HG03378 (cell line): ENCODE results near the gene GAS2L1.

ENCODE experiments used
- ATAC-seq: cut with Tn5 transposase; IDR thresholded peaks from one replicate; pipeline ENCODE4 v1.9.1; 2021; ENCODE audit warnings: mild to moderate bottlenecking, moderate library complexity; ENCODE audit not compliant: unreplicated experiment

GAS2L1 gene

GRCh38 chr22:29275167-29275566 is 31.3 kb upstream of the GAS2L1 start:
- no peak for ATAC-seq

- ATAC-seq: no peak
These were observed 30.5 kb upstream of the GAS2L1 start for GRCh38 chr22:29275819-29276565.

- no peak for ATAC-seq
These were observed 28.5 kb upstream of the GAS2L1 start for GRCh38 chr22:29277927-29278326.

GRCh38 chr22:29284196-29284595 is 22.3 kb upstream of the GAS2L1 start:
- ATAC-seq: no peak

GRCh38 chr22:29288837-29289236 is 17.6 kb upstream of the GAS2L1 start:
- no peak for ATAC-seq

GRCh38 chr22:29290061-29290460 is 16.4 kb upstream of the GAS2L1 start:
- ATAC-seq: no peak

GRCh38 chr22:29291215-29291614 is 15.2 kb upstream of the GAS2L1 start:
- ATAC-seq: no peak

- no peak for ATAC-seq
These were observed 14.1 kb upstream of the GAS2L1 start for GRCh38 chr22:29292379-29292778.

- ATAC-seq: no peak
These were observed 7.8 kb upstream of the GAS2L1 start for GRCh38 chr22:29298641-29299040.

- no peak for ATAC-seq
These were observed 7.1 kb upstream of the GAS2L1 start for GRCh38 chr22:29299136-29299900.

- ATAC-seq: no peak
These were observed 6.0 kb upstream of the GAS2L1 start for GRCh38 chr22:29300467-29300806.

- ATAC-seq: no peak
These were observed 5.4 kb upstream of the GAS2L1 start for GRCh38 chr22:29300807-29301601.

- ATAC-seq: no peak
These were observed 4.6 kb upstream of the GAS2L1 start for GRCh38 chr22:29301716-29302401.

- no peak for ATAC-seq
These were observed 4.1 kb upstream of the GAS2L1 start for GRCh38 chr22:29302402-29302680.

- ATAC-seq: no peak
These were observed 3.6 kb upstream of the GAS2L1 start for GRCh38 chr22:29302681-29303465.

- no peak for ATAC-seq
These were observed 645 bp upstream of the GAS2L1 start for GRCh38 chr22:29305836-29306174.

GRCh38 chr22:29306835-29307595 is 565 bp downstream of the GAS2L1 start:
- no peak for ATAC-seq

GRCh38 chr22:29307596-29308147 is 1.2 kb downstream of the GAS2L1 start:
- no peak for ATAC-seq

- ATAC-seq: no peak
These were observed 1.8 kb downstream of the GAS2L1 start for GRCh38 chr22:29308148-29308790.
